ENCODE measurements around the gene GPRIN3.

GRCh38 chr4:89269121-89269666 is 38.4 kb downstream of the GPRIN3 start:
- TF ChIP-seq CTCF (IDR thresholded peaks at IDR 0.05) (no peak), POLR2A (IDR thresholded peaks at IDR 0.05) (no peak)

Measured in upper lobe of left lung (tissue), 4 donors.